GM12878 (cell line): ENCODE measurements around the gene PCK2. TPM values are rescaled to one million over a fixed set of nuclear protein-coding genes. Genes with fewer than 3 reads are reported as not detected.
A peak's percentile ranks its signal among the peaks of the same experiment; 100 is the strongest.

Experiments
- CBFB ChIP-seq: IDR thresholded peaks from 2 replicates; pipeline ENCODE4 v1.6.1; 2016; ENCODE audit warnings: antibody characterized with exemption, low read depth
- CBX5 ChIP-seq: sonication (generic); IDR thresholded peaks from 2 replicates; pipeline ENCODE4 v1.6.1; 2016; ENCODE audit warnings: low read depth, moderate library complexity, mild to moderate bottlenecking, inconsistent platforms
- CEBPB ChIP-seq, 2 experiments: fragments of 150-350 bp in 1 of 2; IDR thresholded peaks; 2 replicates each; pipeline ENCODE4 v1.6.1; 2012 to 2014; ENCODE audit warnings: low read depth in 2 of 2, low read length in 2 of 2, borderline replicate concordance in 1 of 2, inconsistent platforms in 1 of 2
- CUX1 ChIP-seq: IDR thresholded peaks from 2 replicates; pipeline ENCODE4 v1.6.1; 2012; ENCODE audit warnings: improper control_type of control experiment, low read depth, low read length; ENCODE audit not compliant: insufficient replicate concordance
- EZH2 ChIP-seq: IDR thresholded peaks from 2 replicates; pipeline ENCODE4 v1.6.1; 2012; ENCODE audit warnings: low read depth, mild to moderate bottlenecking, control low read depth, inconsistent platforms, low read length, borderline replicate concordance; ENCODE audit not compliant: control insufficient read depth
- FOXK2 ChIP-seq: fragments of 450-650 bp; IDR thresholded peaks from 2 replicates; pipeline ENCODE4 v1.6.1; 2017; ENCODE audit warnings: mild to moderate bottlenecking, moderate library complexity
- HDAC2 ChIP-seq: fragments of 200-600 bp; sonication (generic); IDR thresholded peaks from 2 replicates; pipeline ENCODE4 v1.6.1; 2017
- KLF5 ChIP-seq: fragments of 450-650 bp; IDR thresholded peaks from 2 replicates; pipeline ENCODE4 v1.6.1; 2014; ENCODE audit warnings: mild to moderate bottlenecking; ENCODE audit not compliant: partially characterized antibody
- NFIC ChIP-seq: IDR thresholded peaks from 2 replicates; pipeline ENCODE4 v1.6.1; 2012; ENCODE audit warnings: low read depth, mild to moderate bottlenecking, inconsistent platforms, low read length, moderate library complexity
- PRDM15 ChIP-seq: fragments of 450-650 bp; formaldehyde crosslinking; IDR thresholded peaks from 2 replicates; pipeline ENCODE4 v1.4.0; 2020; ENCODE audit warnings: mild to moderate bottlenecking, moderate library complexity
- RB1 ChIP-seq: fragments of 450-650 bp; formaldehyde crosslinking; IDR thresholded peaks from 2 replicates; pipeline ENCODE4 v1.6.1; 2017; ENCODE audit warnings: mild to moderate bottlenecking, borderline replicate concordance
- RUNX3 ChIP-seq: IDR thresholded peaks from 2 replicates; pipeline ENCODE4 v1.6.1; 2012; ENCODE audit warnings: low read length, inconsistent platforms
- SPI1 ChIP-seq: IDR thresholded peaks from 2 replicates; pipeline ENCODE4 v1.6.1; 2011; ENCODE audit warnings: low read depth, mild to moderate bottlenecking, low read length, moderate library complexity, borderline replicate concordance; ENCODE audit not compliant: insufficient read depth
- SREBF1 ChIP-seq: IDR thresholded peaks from 2 replicates; pipeline ENCODE4 v1.6.1; 2012; ENCODE audit warnings: mild to moderate bottlenecking, low read length
- STAT1 ChIP-seq: fragments of 450-650 bp; conservative IDR thresholded peaks from 2 replicates; pipeline ENCODE4 v1.6.1; 2014; ENCODE audit warnings: antibody characterized with exemption, mild to moderate bottlenecking
- USF1 ChIP-seq: IDR thresholded peaks from 2 replicates; pipeline ENCODE4 v1.6.1; 2011; ENCODE audit warnings: borderline replicate concordance, low read depth, mild to moderate bottlenecking, moderate library complexity, mixed read lengths, low read length; ENCODE audit not compliant: insufficient read depth; ENCODE audit errors: extremely low read length
- YY1 ChIP-seq: IDR thresholded peaks from 2 replicates; pipeline ENCODE4 v1.6.1; 2011; ENCODE audit warnings: low read depth, mild to moderate bottlenecking, low read length
- polyA plus RNA-seq, 11 experiments: library from polyadenylated mRNA; depleted of rRNA in 4 of 11; unstranded in 6 of 11; stranded (reverse) in 5 of 11; fragments of >200 nt; fragmentation: Nextera tagmentation in 4 of 11; fragmentation: Illumina TruSeq in 1 of 11; extraction: Ambion mirVana in 4 of 11; extraction: Trizol in 1 of 11; gene quantifications; 1 replicate in 1 of 11; 2 replicates in 10 of 11; pipeline versions ENCODE4 v1.2.1 to v1.2.3, GENCODE V29; 2011 to 2016; ENCODE audit warnings: inconsistent platforms in 2 of 11, missing spikeins in 2 of 11, low read depth in 1 of 11
- total RNA-seq, 4 experiments: library from RNA; depleted of rRNA in 3 of 4; stranded (reverse); fragments of >200 nt in 3 of 4; fragmentation: Illumina TruSeq in 1 of 4; extraction: Trizol in 1 of 4; gene quantifications; 2 replicates each; pipeline versions ENCODE4 v1.2.1 to v1.2.3, GENCODE V29; 2013 to 2021
- TF ChIP-seq, protein P1 (sequence below): IDR thresholded peaks from 2 replicates; pipeline ENCODE4 v1.6.1; 2011; ENCODE audit warnings: low read depth, low read length, improper control_type of control experiment, borderline replicate concordance

Gene PCK2
- total and polyA plus RNA-seq, 10 of the 15 experiments (the other 5 are each of a cell fraction or from before 2014, with no cell fraction given) = 6.6 to 110 (median 44.6) TPM

DNA sequence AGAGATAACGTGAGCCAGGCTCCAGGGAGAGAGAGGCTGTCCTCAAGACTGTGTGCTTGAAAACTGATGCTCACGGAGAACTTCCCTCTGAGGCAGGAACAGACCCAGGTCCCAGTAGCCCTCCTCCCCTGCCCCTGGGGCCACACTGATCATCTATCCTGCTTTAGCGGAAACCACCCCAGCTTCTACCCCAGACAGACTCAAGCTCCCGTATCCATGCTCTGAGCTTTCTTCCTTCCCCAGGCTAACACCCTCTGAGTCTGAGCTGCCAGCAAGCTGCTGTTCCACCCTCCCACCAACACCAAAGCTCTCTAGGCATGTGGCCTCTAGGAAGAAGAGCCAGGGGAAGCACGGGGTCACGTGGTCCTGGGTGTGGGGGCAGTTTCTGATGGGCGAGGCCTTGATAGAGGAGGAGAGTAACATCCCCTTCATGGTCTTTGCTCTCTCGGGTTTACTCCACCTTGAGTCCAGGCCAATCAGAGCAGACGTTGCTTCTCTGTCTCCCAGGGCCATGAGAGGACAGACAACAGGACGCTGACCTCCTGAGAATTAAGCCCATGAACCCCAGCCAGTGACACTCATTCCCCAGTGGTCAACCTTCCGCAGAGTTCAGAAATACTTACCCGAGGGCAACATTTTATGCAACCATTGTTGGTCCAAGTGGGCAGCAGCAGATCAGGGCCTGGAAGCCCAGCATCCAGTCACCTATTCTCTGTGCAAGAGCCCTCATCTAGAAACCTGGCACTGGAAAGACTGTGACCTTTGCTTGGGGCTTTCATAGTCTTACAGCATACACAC, 1.4 kb downstream of the PCK2 start (continued):
- TF ChIP-seq CUX1 = no peak
- TF ChIP-seq, protein P1, sequence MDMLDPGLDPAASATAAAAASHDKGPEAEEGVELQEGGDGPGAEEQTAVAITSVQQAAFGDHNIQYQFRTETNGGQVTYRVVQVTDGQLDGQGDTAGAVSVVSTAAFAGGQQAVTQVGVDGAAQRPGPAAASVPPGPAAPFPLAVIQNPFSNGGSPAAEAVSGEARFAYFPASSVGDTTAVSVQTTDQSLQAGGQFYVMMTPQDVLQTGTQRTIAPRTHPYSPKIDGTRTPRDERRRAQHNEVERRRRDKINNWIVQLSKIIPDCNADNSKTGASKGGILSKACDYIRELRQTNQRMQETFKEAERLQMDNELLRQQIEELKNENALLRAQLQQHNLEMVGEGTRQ = peak; percentile 91
- TF ChIP-seq STAT1 = no peak; the same call in 1 of the 2 replicates
- peak; percentile 69; the same call in 1 of the 2 replicates for TF ChIP-seq CBFB
- TF ChIP-seq PRDM15 (CRISPR knock-in tag) = peak; percentile 73; the same call in 1 of the 2 replicates
- TF ChIP-seq CBX5 = no peak
- TF ChIP-seq RUNX3 = peak; percentile 57; the same call in 1 of the 2 replicates
- TF ChIP-seq SPI1 = no peak
- TF ChIP-seq YY1 = peak; percentile 55
- no peak for TF ChIP-seq RB1
- TF ChIP-seq SREBF1 = no peak
- TF ChIP-seq NFIC = no peak; the same call in 1 of the 2 replicates
- no peak for TF ChIP-seq EZH2
- peak; percentile 59; the same call in 1 of the 2 replicates for TF ChIP-seq FOXK2
- no peak for TF ChIP-seq HDAC2
- peak; percentile 96 for TF ChIP-seq USF1
- no peak for TF ChIP-seq CEBPB (IDR thresholded peaks at IDR 0.05; ENCODE audit: borderline replicate concordance in 1 of 2, low read depth in 2 of 2, low read length in 2 of 2)
- no peak for TF ChIP-seq KLF5
